Activated T-cell treated with anti-CD3 and anti-CD28 coated beads for 48 hours (primary cell): Measurements from ENCODE around the gene DCAF6.
"Not testable (repeated sequence)": the region's sequence is repeated elsewhere in the genome, so short reads cannot be mapped to it uniquely, and the experiment has no call there.

Experiments
- DNase-seq: peaks from one replicate; pipeline ENCODE4 v3.0.0-alpha.2; 2020; ENCODE audit warnings: low read depth

Gene DCAF6, protein sequence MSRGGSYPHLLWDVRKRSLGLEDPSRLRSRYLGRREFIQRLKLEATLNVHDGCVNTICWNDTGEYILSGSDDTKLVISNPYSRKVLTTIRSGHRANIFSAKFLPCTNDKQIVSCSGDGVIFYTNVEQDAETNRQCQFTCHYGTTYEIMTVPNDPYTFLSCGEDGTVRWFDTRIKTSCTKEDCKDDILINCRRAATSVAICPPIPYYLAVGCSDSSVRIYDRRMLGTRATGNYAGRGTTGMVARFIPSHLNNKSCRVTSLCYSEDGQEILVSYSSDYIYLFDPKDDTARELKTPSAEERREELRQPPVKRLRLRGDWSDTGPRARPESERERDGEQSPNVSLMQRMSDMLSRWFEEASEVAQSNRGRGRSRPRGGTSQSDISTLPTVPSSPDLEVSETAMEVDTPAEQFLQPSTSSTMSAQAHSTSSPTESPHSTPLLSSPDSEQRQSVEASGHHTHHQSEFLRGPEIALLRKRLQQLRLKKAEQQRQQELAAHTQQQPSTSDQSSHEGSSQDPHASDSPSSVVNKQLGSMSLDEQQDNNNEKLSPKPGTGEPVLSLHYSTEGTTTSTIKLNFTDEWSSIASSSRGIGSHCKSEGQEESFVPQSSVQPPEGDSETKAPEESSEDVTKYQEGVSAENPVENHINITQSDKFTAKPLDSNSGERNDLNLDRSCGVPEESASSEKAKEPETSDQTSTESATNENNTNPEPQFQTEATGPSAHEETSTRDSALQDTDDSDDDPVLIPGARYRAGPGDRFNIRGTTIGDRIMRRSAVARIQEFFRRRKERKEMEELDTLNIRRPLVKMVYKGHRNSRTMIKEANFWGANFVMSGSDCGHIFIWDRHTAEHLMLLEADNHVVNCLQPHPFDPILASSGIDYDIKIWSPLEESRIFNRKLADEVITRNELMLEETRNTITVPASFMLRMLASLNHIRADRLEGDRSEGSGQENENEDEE

GRCh38 chr1:167936068-167936929 lies at the start of gene DCAF6:
Gene DCAF6 (plus strand): TSS chr1:167936683. CDS start chr1:167936912, 229 bp downstream.
- peak; percentile 94 for DNase-seq

DNA sequence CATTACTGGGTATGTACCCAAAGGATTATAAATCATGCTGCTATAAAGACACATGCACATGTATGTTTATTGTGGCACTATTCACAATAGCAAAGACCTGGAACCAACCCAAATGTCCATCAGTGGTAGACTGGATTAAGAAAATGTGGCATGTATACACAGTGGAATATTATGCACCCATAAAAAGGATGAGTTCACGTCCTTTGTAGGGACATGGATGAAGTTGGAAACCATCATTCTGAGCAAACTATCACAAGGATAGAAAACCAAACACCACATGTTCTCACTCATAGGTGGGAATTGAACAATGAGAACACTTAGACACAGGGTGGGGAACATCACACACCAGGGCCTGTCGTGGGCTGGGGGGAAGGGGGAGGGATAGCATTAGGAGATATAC lies 49.3 kb upstream of the DCAF6 start:
- not testable (repeated sequence) for DNase-seq

GRCh38 chr1:167890400-167890799 lies 46.1 kb upstream of the DCAF6 start:
- DNase-seq = no peak

DNA sequence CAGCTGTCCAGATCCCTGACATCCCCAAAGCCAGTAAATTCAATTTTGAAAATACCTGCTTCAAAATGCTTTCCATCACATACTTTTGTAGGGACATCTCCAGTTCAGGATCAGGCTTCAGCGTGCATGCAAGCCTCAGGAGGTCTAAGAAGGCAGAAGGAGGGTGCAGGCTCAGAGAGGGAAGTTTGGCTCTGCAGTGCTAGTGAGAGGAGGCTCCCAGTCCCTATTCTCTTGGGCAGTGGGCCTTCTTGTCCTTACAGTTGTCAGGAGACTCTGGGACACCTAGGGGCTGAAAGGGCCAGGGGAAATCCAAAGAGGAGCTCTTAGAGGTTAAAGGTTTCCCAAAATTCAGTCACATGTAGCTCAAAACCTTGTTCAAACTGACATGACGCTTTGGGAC lies 42.7 kb upstream of the DCAF6 start:
- DNase-seq = no peak

DNA sequence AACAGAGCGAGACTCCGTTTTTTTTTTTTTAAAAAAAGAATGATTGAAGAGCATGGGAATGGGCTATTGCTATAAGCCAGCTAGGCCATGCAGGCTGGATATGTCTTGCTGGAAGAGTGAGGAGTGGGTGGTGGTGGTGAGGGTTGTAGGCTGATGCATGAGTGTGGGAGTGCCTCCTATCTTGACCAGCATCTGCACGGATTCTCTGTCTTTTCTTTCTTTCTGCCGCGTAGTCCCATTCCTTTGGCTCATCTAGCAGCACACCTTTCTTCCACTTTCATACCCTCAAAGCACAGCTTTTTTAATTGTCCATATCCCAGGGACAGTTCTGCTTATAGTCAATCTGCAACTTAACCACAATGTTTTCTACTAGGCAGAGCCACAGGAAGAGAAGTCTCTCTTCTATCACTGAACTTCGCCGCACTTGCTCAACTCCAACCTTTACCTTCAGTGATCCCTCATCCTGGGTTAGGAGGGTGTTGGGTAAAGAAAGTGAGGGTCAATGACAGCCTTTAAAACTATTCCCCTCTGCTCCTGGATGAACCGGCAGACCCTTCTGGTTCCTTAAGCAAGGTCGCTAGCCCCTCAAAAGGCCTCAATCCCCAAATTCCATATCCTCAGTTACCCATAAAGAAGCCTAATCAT lies 37.8 kb upstream of the DCAF6 start:
- DNase-seq = no peak

- DNase-seq = no peak
Measured at GRCh38 chr1:167899253-167899681, 37.2 kb upstream of the DCAF6 start.

DNA sequence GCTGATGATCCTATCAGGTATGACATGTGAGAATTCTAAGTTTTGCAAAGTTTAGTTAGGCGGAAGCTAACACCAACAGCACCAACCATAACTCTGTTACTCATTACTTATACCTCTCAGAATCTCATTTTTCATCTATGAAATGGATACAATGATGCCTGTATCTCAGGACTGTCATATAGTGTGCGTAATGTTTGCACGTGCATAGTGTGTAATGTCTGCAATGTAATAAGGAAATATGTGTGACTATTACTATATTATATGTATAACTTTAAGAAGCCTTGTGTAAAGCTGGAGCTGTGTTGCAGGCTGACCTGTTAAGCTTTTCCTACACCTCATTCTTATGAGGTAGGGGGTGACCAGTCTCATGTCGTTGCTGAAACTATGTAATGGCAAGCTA lies 35.6 kb upstream of the DCAF6 start:
- no peak for DNase-seq

- no peak for DNase-seq
Measured at GRCh38 chr1:167904652-167905130, 31.8 kb upstream of the DCAF6 start.

GRCh38 chr1:167905182-167905581 lies 31.3 kb upstream of the DCAF6 start:
- no peak for DNase-seq

- DNase-seq = no peak
Measured at GRCh38 chr1:167905671-167906070, 30.8 kb upstream of the DCAF6 start.

DNA sequence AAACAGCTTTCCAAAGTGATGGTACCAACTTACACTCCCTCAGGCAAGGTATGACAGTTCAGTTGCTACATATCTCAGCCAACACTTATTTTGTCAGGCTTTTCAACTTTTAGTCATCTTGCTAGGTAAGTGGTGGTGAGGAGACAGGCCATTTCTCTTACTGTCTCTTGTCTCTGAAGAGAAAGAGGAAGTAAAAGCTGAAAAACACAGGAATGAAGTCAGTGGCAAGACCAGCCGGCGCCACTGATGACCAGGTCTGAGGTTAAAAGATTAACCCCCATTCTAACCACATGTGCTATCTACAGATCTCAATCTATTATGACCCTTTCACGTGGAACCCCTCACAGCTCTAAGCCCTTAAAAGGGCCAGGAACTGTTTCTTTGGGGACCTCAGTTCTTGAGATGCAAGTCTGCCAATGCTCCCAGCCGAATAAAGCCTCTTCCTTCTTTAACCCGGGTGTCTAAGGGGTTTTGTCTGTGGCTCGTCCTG lies 26.7 kb upstream of the DCAF6 start:
- DNase-seq = no peak

DNA sequence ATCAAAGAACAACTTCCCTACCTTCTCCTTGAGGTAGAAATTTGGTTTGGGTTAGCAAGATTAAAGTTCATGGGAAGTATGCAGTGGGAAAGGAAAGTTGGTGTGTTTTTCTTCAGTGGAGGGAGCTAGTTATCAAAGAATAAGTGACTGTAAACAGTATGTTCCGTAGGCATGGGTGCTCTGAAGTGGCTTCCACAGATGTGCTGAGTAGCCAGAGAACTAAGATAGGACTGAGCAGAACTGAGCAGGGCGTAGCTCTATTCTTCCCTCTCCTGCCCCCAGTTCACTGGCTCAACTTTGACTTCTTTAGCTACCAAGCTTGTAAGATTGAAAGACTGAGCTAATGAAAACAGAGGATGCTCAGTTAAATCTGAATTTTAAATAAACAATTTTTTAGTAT lies 26.0 kb upstream of the DCAF6 start:
- DNase-seq = no peak

- no peak for DNase-seq
Measured at GRCh38 chr1:167911413-167911812, 25.1 kb upstream of the DCAF6 start.

DNA sequence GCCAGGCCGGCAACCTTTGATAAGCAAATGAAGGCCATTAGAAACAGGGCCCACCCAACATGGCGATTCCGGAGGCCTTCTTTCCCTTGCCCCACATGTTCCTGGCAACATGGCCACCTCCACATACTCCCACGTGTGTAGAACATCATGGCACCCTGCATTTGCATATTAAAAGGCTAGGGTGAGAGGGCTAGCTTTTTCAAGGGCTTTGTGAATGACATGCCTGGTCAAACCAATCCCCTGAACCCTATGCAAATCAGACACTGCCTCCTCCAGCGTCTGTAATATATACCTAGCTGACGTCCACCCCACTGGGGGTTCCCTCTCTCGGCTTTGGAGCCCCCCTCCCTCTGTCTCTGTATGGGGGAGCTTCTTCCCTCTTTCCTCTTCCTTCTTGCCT lies 24.2 kb upstream of the DCAF6 start:
- no peak for DNase-seq

- no peak for DNase-seq
Measured at GRCh38 chr1:167913895-167914496, 22.5 kb upstream of the DCAF6 start, which contains the start of gene ADCY10. Gene ADCY10 (minus strand): TSS chr1:167914134. CDS start chr1:167905140, 8,994 bp downstream.

- no peak for DNase-seq
Measured at GRCh38 chr1:167915569-167915968, 20.9 kb upstream of the DCAF6 start.

- DNase-seq = no peak
Measured at GRCh38 chr1:167916766-167917511, 19.5 kb upstream of the DCAF6 start.

- no peak for DNase-seq
Measured at GRCh38 chr1:167922023-167922422, 14.5 kb upstream of the DCAF6 start.

- no peak for DNase-seq
Measured at GRCh38 chr1:167922611-167923074, 13.8 kb upstream of the DCAF6 start.
